Measurements from ENCODE around the gene AFF4. TPM values are rescaled to one million over a fixed set of nuclear protein-coding genes. Genes with fewer than 3 reads are reported as not detected.

Gene AFF4
- total and polyA plus RNA-seq, 10 of the 15 experiments (the other 5 are each of a cell fraction or from before 2014, with no cell fraction given): 1.1 to 20.2 (median 10.4) TPM

DNA sequence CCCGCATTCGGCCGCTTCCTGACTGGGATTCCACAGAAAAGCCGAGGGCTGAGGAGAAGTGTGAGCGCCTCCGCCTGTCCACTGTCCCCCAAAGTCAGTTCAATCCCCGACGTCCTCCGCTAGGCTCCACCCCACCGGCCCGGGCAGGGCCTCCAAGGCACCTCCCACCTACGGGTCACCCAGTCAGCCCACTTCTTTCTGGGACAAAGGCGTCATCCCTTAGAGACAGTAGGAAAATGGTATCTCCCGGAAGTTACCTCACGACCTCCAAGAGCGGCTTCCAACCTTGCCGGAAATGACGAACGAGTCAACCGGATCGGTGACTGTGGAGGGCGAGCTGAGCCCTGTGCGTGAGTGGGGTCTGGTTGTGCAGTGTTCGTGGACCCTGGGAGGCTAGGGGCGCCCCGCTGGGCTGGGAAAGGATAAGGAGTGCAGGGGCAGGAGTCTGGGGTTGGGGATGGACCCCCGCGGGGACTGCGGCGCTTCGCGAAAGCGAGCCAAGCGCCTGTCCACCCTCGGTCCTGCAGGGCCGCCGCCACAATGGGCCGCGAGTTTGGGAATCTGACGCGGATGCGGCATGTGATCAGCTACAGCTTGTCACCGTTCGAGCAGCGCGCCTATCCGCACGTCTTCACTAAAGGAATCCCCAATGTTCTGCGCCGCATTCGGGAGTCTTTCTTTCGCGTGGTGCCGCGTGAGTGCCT is 96.9 kb downstream of the AFF4 start, which contains the start of the genes GDF9 and UQCRQ (continued):
- TF ChIP-seq, protein P1, sequence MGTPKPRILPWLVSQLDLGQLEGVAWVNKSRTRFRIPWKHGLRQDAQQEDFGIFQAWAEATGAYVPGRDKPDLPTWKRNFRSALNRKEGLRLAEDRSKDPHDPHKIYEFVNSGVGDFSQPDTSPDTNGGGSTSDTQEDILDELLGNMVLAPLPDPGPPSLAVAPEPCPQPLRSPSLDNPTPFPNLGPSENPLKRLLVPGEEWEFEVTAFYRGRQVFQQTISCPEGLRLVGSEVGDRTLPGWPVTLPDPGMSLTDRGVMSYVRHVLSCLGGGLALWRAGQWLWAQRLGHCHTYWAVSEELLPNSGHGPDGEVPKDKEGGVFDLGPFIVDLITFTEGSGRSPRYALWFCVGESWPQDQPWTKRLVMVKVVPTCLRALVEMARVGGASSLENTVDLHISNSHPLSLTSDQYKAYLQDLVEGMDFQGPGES (IDR thresholded peaks at IDR 0.05): 0 out of 2 replicates have a peak, but pooled peaks have one; percentile 15
- 0 out of 2 replicates have a peak, but pooled peaks have one; percentile 43 for TF ChIP-seq TBL1XR1 (IDR thresholded peaks at IDR 0.05; ENCODE audit: low read depth, low read length)
- TF ChIP-seq ELK1 (IDR thresholded peaks at IDR 0.05; ENCODE audit: low read depth, low read length): peak; percentile 68; the same call in 1 of the 2 replicates
- TF ChIP-seq SIX5 (IDR thresholded peaks at IDR 0.05; ENCODE audit: low read depth, low read length, severe bottlenecking): peak; percentile 60
- no peak; a peak in 1 of 3 replicates for TF ChIP-seq EGR1 (IDR thresholded peaks at IDR 0.05; ENCODE audit: borderline replicate concordance in 1 of 2, low read depth in 2 of 2, low read length in 2 of 2)
- TF ChIP-seq ATF7 (IDR thresholded peaks at IDR 0.05; ENCODE audit: low read depth): peak; percentile 99
- TF ChIP-seq SPI1 (IDR thresholded peaks at IDR 0.05; ENCODE audit: borderline replicate concordance, insufficient read depth, low read depth, low read length): 0 out of 2 replicates have a peak, but pooled peaks have one; percentile 8
- no peak for TF ChIP-seq NFXL1 (IDR thresholded peaks at IDR 0.05; ENCODE audit: borderline replicate concordance)
- no peak for TF ChIP-seq SMARCA5 (IDR thresholded peaks at IDR 0.05)
- 0 out of 2 replicates have a peak, but pooled peaks have one; percentile 37 for TF ChIP-seq MEF2A (IDR thresholded peaks at IDR 0.05; ENCODE audit: insufficient read depth, low read depth, low read length)
- TF ChIP-seq, protein P2, sequence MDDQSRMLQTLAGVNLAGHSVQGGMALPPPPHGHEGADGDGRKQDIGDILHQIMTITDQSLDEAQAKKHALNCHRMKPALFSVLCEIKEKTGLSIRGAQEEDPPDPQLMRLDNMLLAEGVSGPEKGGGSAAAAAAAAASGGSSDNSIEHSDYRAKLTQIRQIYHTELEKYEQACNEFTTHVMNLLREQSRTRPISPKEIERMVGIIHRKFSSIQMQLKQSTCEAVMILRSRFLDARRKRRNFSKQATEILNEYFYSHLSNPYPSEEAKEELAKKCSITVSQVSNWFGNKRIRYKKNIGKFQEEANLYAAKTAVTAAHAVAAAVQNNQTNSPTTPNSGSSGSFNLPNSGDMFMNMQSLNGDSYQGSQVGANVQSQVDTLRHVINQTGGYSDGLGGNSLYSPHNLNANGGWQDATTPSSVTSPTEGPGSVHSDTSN (IDR thresholded peaks at IDR 0.05; ENCODE audit: insufficient replicate concordance, low read depth, low read length): no peak
- no peak for TF ChIP-seq SREBF2 (IDR thresholded peaks at IDR 0.05; ENCODE audit: low read length)
- TF ChIP-seq CHD1 (IDR thresholded peaks at IDR 0.05; ENCODE audit: low read depth, low read length): peak; percentile 97
- TF ChIP-seq SP1 (IDR thresholded peaks at IDR 0.05; ENCODE audit: low read depth, low read length): peak; percentile 62
- TF ChIP-seq FOXK2 (IDR thresholded peaks at IDR 0.05): peak; percentile 96
- TF ChIP-seq, protein P3, sequence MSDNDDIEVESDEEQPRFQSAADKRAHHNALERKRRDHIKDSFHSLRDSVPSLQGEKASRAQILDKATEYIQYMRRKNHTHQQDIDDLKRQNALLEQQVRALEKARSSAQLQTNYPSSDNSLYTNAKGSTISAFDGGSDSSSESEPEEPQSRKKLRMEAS (IDR thresholded peaks at IDR 0.05; ENCODE audit: low read depth, low read length): no peak
- TF ChIP-seq, protein P4, sequence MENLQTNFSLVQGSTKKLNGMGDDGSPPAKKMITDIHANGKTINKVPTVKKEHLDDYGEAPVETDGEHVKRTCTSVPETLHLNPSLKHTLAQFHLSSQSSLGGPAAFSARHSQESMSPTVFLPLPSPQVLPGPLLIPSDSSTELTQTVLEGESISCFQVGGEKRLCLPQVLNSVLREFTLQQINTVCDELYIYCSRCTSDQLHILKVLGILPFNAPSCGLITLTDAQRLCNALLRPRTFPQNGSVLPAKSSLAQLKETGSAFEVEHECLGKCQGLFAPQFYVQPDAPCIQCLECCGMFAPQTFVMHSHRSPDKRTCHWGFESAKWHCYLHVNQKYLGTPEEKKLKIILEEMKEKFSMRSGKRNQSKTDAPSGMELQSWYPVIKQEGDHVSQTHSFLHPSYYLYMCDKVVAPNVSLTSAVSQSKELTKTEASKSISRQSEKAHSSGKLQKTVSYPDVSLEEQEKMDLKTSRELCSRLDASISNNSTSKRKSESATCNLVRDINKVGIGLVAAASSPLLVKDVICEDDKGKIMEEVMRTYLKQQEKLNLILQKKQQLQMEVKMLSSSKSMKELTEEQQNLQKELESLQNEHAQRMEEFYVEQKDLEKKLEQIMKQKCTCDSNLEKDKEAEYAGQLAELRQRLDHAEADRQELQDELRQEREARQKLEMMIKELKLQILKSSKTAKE (IDR thresholded peaks at IDR 0.05; ENCODE audit: low read depth, poor library complexity, severe bottlenecking): peak; percentile 73
- no peak for TF ChIP-seq TCF12 (IDR thresholded peaks at IDR 0.05; ENCODE audit: low read depth, low read length)
- TF ChIP-seq MXI1 (IDR thresholded peaks at IDR 0.05; ENCODE audit: low read depth, low read length): peak; percentile 19
- no peak for TF ChIP-seq CHD4 (IDR thresholded peaks at IDR 0.05)
- peak; percentile 79 for TF ChIP-seq IKZF1 (conservative IDR thresholded peaks at IDR 0.05)
- no peak for TF ChIP-seq CBX3 (IDR thresholded peaks at IDR 0.05; ENCODE audit: borderline replicate concordance, low read depth)
